H9 (cell line): Measurements from ENCODE around the gene PKNOX2. TPM values are rescaled to one million over a fixed set of nuclear protein-coding genes. Genes with fewer than 3 reads are reported as not detected.

ENCODE experiments used
- DNase-seq: peaks from one replicate; pipeline ENCODE4 v3.0.0-alpha.2; 2017
- H2AFZ ChIP-seq: one replicate; pipeline ENCODE4 v1.6.1; 2013; ENCODE audit warnings: mild to moderate bottlenecking, low read length, control low read depth, moderate library complexity
- H2AK5ac ChIP-seq: 2 replicates; pipeline ENCODE4 v1.6.1; 2013; ENCODE audit warnings: low read length, control low read depth, mixed read lengths; ENCODE audit not compliant: insufficient read length
- H2BK120ac ChIP-seq: one replicate; pipeline ENCODE4 v1.6.1; 2013; ENCODE audit warnings: low read depth, mild to moderate bottlenecking, low read length, control low read depth, inconsistent platforms; ENCODE audit not compliant: poor library complexity, severe bottlenecking
- H2BK12ac ChIP-seq: 2 replicates; pipeline ENCODE4 v1.6.1; 2013; ENCODE audit warnings: low read length, control low read depth, mixed read lengths, low read depth; ENCODE audit not compliant: insufficient read length
- H2BK15ac ChIP-seq: 2 replicates; pipeline ENCODE4 v1.6.1; 2013; ENCODE audit warnings: low read depth, low read length, control low read depth
- H2BK20ac ChIP-seq: one replicate; pipeline ENCODE4 v1.6.1; 2013; ENCODE audit warnings: low read depth, mild to moderate bottlenecking, low read length, control low read depth, inconsistent platforms; ENCODE audit not compliant: poor library complexity, severe bottlenecking
- H2BK5ac ChIP-seq: 2 replicates; pipeline ENCODE4 v1.6.1; 2013; ENCODE audit warnings: low read length, control low read depth, mixed read lengths; ENCODE audit not compliant: insufficient read length
- H3K14ac ChIP-seq: 2 replicates; pipeline ENCODE4 v1.6.1; 2013; ENCODE audit warnings: low read length, control low read depth; ENCODE audit not compliant: insufficient read depth
- H3K18ac ChIP-seq: 2 replicates; pipeline ENCODE4 v1.6.1; 2013; ENCODE audit warnings: low read depth, mild to moderate bottlenecking, mixed read lengths, low read length, control low read depth; ENCODE audit not compliant: insufficient read length
- H3K23ac ChIP-seq: 2 replicates; pipeline ENCODE4 v1.6.1; 2013; ENCODE audit warnings: low read length, control low read depth, mixed read lengths, low read depth; ENCODE audit not compliant: insufficient read length
- H3K23me2 ChIP-seq: 2 replicates; pipeline ENCODE4 v1.6.1; 2013; ENCODE audit warnings: low read depth, mild to moderate bottlenecking, mixed read lengths, low read length, control low read depth; ENCODE audit not compliant: insufficient read length, poor library complexity, severe bottlenecking
- H3K27ac ChIP-seq: 2 replicates; pipeline ENCODE4 v1.5.1; 2013; ENCODE audit warnings: low read length, control low read depth, mixed read lengths, low read depth; ENCODE audit not compliant: insufficient read length
- H3K27me3 ChIP-seq: 2 replicates; pipeline ENCODE4 v1.6.1; 2013; ENCODE audit warnings: low read length, control low read depth, inconsistent platforms; ENCODE audit not compliant: insufficient read depth
- H3K4ac ChIP-seq: 2 replicates; pipeline ENCODE4 v1.6.1; 2013; ENCODE audit warnings: low read depth, mild to moderate bottlenecking, control low read depth, inconsistent platforms, low read length, moderate library complexity
- H3K4me1 ChIP-seq: 2 replicates; pipeline ENCODE4 v1.6.1; 2013; ENCODE audit warnings: low read length, control low read depth, inconsistent platforms; ENCODE audit not compliant: insufficient read depth
- H3K4me2 ChIP-seq: 2 replicates; pipeline ENCODE4 v1.6.1; 2013; ENCODE audit warnings: low read length, control low read depth, mixed read lengths; ENCODE audit not compliant: insufficient read length, insufficient read depth
- H3K56ac ChIP-seq: 2 replicates; pipeline ENCODE4 v1.6.1; 2013; ENCODE audit warnings: low read depth, mild to moderate bottlenecking, mixed read lengths, low read length, control low read depth; ENCODE audit not compliant: insufficient read length
- H3K79me1 ChIP-seq: 2 replicates; pipeline ENCODE4 v1.6.1; 2013; ENCODE audit warnings: low read depth, mild to moderate bottlenecking, moderate library complexity, low read length, control low read depth, inconsistent platforms; ENCODE audit not compliant: insufficient read depth, poor library complexity, severe bottlenecking
- H3K79me2 ChIP-seq: 2 replicates; pipeline ENCODE4 v1.6.1; 2013; ENCODE audit warnings: low read length, control low read depth, inconsistent platforms; ENCODE audit not compliant: insufficient read depth
- H3K9ac ChIP-seq: 2 replicates; pipeline ENCODE4 v1.6.1; 2013; ENCODE audit warnings: low read length, control low read depth, mixed read lengths; ENCODE audit not compliant: insufficient read length; ENCODE audit errors: extremely low read depth
- H3K9me3 ChIP-seq: one replicate; pipeline ENCODE4 v1.6.1; 2013; ENCODE audit warnings: low read depth, low read length, inconsistent platforms; ENCODE audit not compliant: control insufficient read depth
- H3T11ph ChIP-seq: one replicate; pipeline ENCODE4 v1.6.1; 2013; ENCODE audit warnings: mild to moderate bottlenecking, low read length, control low read depth, inconsistent platforms
- H4K20me1 ChIP-seq: one replicate; pipeline ENCODE4 v1.6.1; 2013; ENCODE audit not compliant: control insufficient read depth, insufficient read length, insufficient read depth
- H4K5ac ChIP-seq: 2 replicates; pipeline ENCODE4 v1.6.1; 2013; ENCODE audit warnings: low read depth, mild to moderate bottlenecking, mixed read lengths, low read length, control low read depth; ENCODE audit not compliant: insufficient read length
- H4K8ac ChIP-seq: replicated peaks from 2 replicates; pipeline ENCODE4 v1.6.1; 2013; ENCODE audit warnings: low read length, control low read depth, mixed read lengths, low read depth; ENCODE audit not compliant: insufficient read length
- H4K91ac ChIP-seq: 2 replicates; pipeline ENCODE4 v1.6.1; 2013; ENCODE audit warnings: low read depth, mild to moderate bottlenecking, moderate library complexity, mixed read lengths, low read length, control low read depth; ENCODE audit not compliant: insufficient read length
- H3K27ac Mint-ChIP-seq, 3 experiments: 2 replicates in 2 of 3; 3 replicates in 1 of 3; pipeline ENCODE4 v1.8.0; 2020 to 2021; ENCODE audit warnings: mixed read lengths in 3 of 3, mild to moderate bottlenecking in 1 of 3, moderate library complexity in 1 of 3
- H3K27me3 Mint-ChIP-seq: 2 replicates; pipeline ENCODE4 v1.8.0; 2021; ENCODE audit warnings: low read depth, mild to moderate bottlenecking, moderate library complexity, mixed read lengths
- H3K36me3 Mint-ChIP-seq, 3 experiments: 2 replicates in 2 of 3; 3 replicates in 1 of 3; pipeline ENCODE4 v1.8.0; 2020 to 2021; ENCODE audit warnings: low read depth in 3 of 3, mixed read lengths in 3 of 3; ENCODE audit not compliant: insufficient read depth in 1 of 3
- H3K4me1 Mint-ChIP-seq, 2 experiments: 2 replicates each; pipeline ENCODE4 v1.8.0; 2020; ENCODE audit warnings: mixed read lengths in 2 of 2
- H3K4me3 Mint-ChIP-seq, 2 experiments: 2 replicates in 1 of 2; 3 replicates in 1 of 2; pipeline ENCODE4 v1.8.0; 2020 to 2021; ENCODE audit warnings: mild to moderate bottlenecking in 2 of 2, mixed read lengths in 2 of 2, moderate library complexity in 1 of 2
- H3K9me3 Mint-ChIP-seq, 2 experiments: 2 replicates in 1 of 2; 3 replicates in 1 of 2; pipeline ENCODE4 v1.8.0; 2020; ENCODE audit warnings: mild to moderate bottlenecking in 2 of 2, mixed read lengths in 2 of 2, moderate library complexity in 1 of 2
- whole genome bisulfite sequencing: extraction: QIAGEN DNeasy Blood & Tissue Kit; methylation state at CpG from one replicate; pipeline ENCODE4 v1.1.7; 2013; ENCODE audit warnings: missing lambda C conversion rate, low lambda C conversion rate, mixed read lengths; ENCODE audit not compliant: insufficient read length; ENCODE audit errors: extremely low coverage; 5-methylcytosine and 5-hydroxymethylcytosine counted together
- total RNA-seq: library from RNA; stranded (reverse); gene quantifications from 2 replicates; pipeline ENCODE4 v1.2.1, GENCODE V29; 2021
- TF ChIP-seq, protein P1 (sequence below): fragments of 200-600 bp; sonication (generic); conservative IDR thresholded peaks from 3 replicates; pipeline ENCODE4 v1.8.0; 2021; ENCODE audit warnings: antibody characterized with exemption, mild to moderate bottlenecking

PKNOX2 gene
- total RNA-seq, 1 experiment from 2014 or later: 1.3 TPM

DNA sequence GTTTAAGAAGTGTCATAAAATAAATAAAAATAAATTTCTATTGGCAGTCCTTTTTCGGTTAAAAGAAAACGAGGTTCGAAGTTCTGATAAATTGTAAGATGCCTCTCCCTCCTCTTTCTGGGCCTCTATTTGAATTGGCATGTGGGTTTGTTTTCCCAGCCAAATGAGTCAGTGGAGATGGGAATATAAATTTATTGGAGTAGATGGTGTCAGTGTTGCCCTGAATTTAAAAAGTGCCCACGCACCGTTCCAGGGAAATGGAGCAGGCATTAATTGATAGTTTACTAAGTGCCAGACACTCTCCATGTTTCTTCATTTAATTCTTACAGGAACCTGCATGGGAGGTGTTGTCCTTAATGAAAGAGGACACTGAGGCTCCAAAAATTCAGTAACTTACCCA lies 212.3 kb downstream of the PKNOX2 start:
- no peak overlapping the region for H3K14ac ChIP-seq
- Mint-ChIP-seq H3K4me3 (no peak overlapping the region), H3K4me1 (peaks cover 42 to 49% of the 10 kb centered on the region in 2 experiments), H3K36me3 (no peaks in the 10 kb centered on the region), H3K9me3 (no peaks in the 10 kb centered on the region), H3K27me3 (peaks cover 24% of the 10 kb centered on the region), H3K27ac (no peak overlapping the region)
- no peak overlapping the region for H3K4ac ChIP-seq
- no peak overlapping the region for H2BK15ac ChIP-seq
- TF ChIP-seq, protein P1, sequence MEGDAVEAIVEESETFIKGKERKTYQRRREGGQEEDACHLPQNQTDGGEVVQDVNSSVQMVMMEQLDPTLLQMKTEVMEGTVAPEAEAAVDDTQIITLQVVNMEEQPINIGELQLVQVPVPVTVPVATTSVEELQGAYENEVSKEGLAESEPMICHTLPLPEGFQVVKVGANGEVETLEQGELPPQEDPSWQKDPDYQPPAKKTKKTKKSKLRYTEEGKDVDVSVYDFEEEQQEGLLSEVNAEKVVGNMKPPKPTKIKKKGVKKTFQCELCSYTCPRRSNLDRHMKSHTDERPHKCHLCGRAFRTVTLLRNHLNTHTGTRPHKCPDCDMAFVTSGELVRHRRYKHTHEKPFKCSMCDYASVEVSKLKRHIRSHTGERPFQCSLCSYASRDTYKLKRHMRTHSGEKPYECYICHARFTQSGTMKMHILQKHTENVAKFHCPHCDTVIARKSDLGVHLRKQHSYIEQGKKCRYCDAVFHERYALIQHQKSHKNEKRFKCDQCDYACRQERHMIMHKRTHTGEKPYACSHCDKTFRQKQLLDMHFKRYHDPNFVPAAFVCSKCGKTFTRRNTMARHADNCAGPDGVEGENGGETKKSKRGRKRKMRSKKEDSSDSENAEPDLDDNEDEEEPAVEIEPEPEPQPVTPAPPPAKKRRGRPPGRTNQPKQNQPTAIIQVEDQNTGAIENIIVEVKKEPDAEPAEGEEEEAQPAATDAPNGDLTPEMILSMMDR: no peak
- H4K20me1 ChIP-seq: peaks cover 4% of the 10 kb centered on the region
- H3T11ph ChIP-seq: no peak overlapping the region
- no peaks in the 10 kb centered on the region for H3K79me1 ChIP-seq
- H3K4me2 ChIP-seq: no peak overlapping the region
- no peaks in the 10 kb centered on the region for H3K9me3 ChIP-seq
- no peak overlapping the region for H3K23ac ChIP-seq
- H2BK5ac ChIP-seq: no peak overlapping the region
- no peak overlapping the region for H2BK12ac ChIP-seq
- H2AK5ac ChIP-seq: no peak overlapping the region
- no peak overlapping the region for H3K56ac ChIP-seq
- peaks cover 10% of the 10 kb centered on the region for H3K4me1 ChIP-seq
- peaks cover 3% of the 10 kb centered on the region for H3K23me2 ChIP-seq
- H3K27ac ChIP-seq: no peak overlapping the region
- H3K27me3 ChIP-seq: no peaks in the 10 kb centered on the region; the same call in 1 of the 2 replicates
- DNase-seq: no peak
- no peak overlapping the region for H2BK20ac ChIP-seq
- no peak overlapping the region for H3K9ac ChIP-seq
- no CpG with 5 or more reads among the region's 5 CpGs for WGBS
- H4K8ac ChIP-seq: no peak overlapping the region
- no peaks in the 10 kb centered on the region for H3K79me2 ChIP-seq
- H4K91ac ChIP-seq: no peak overlapping the region
- H2BK120ac ChIP-seq: no peak overlapping the region
- no peak overlapping the region for H3K18ac ChIP-seq
- H2AFZ ChIP-seq: no peak overlapping the region
- H4K5ac ChIP-seq: no peak overlapping the region
